Esophagus (tissue), 2 donors: Measurements from ENCODE around the gene R3HDM1. TPM values are rescaled to one million over a fixed set of nuclear protein-coding genes. Genes with fewer than 3 reads are reported as not detected.
"Not testable (repeated sequence)": the region's sequence is repeated elsewhere in the genome, so short reads cannot be mapped to it uniquely, and the experiment has no call there.

Experiments
- H3K27ac ChIP-seq, 2 donors: one replicate each; pipeline ENCODE4 v1.5.1; 2013; ENCODE audit warnings: low read depth in 2 of 2, mild to moderate bottlenecking in 2 of 2, inconsistent platforms in 1 of 2, low read length in 1 of 2, moderate library complexity in 1 of 2
- H3K27me3 ChIP-seq, 2 donors: one replicate each; pipeline ENCODE4 v1.6.1; 2013; ENCODE audit warnings: low read length in 2 of 2, control low read depth in 1 of 2, mild to moderate bottlenecking in 1 of 2; ENCODE audit not compliant: insufficient read depth in 2 of 2, control insufficient read depth in 1 of 2
- H3K36me3 ChIP-seq, 2 donors: one replicate each; pipeline ENCODE4 v1.6.1; 2013; ENCODE audit warnings: low read length in 1 of 2; ENCODE audit not compliant: control insufficient read depth in 2 of 2, insufficient read depth in 2 of 2
- H3K4me1 ChIP-seq, 2 donors: one replicate each; pipeline ENCODE4 v1.6.1; 2013; ENCODE audit warnings: low read length in 1 of 2; ENCODE audit not compliant: control insufficient read depth in 2 of 2, insufficient read depth in 2 of 2
- H3K4me3 ChIP-seq, 2 donors: one replicate each; pipeline ENCODE4 v1.5.1; 2013; ENCODE audit warnings: low read length in 2 of 2, mild to moderate bottlenecking in 2 of 2, low read depth in 1 of 2, moderate library complexity in 1 of 2
- H3K9me3 ChIP-seq, 2 donors: one replicate each; pipeline ENCODE4 v1.6.1; 2013; ENCODE audit warnings: mild to moderate bottlenecking in 2 of 2, low read depth in 1 of 2, low read length in 1 of 2, moderate library complexity in 1 of 2; ENCODE audit not compliant: control insufficient read depth in 2 of 2, insufficient read depth in 1 of 2
- WGBS, 2 donors: extraction: QIAGEN DNeasy Blood & Tissue Kit; methylation state at CpG; one replicate each; pipeline ENCODE4 v1.1.7; 2013; 5-methylcytosine and 5-hydroxymethylcytosine counted together
- polyA plus RNA-seq, 2 donors: library from polyadenylated mRNA; stranded (reverse); fragments of 200-250 nt; gene quantifications; one replicate each; pipeline ENCODE4 v1.2.3, GENCODE V29; 2013
- donor health status: healthy with polysubstance abuse.
- donor health status: Bipolar disorder and iron deficiency.

R3HDM1 gene
- polyA plus RNA-seq, 2 donors: 5.3 to 6.8 TPM

- not testable (repeated sequence) for H3K9me3 ChIP-seq, H3K27me3 ChIP-seq, H3K27ac ChIP-seq, H3K4me1 ChIP-seq, H3K36me3 ChIP-seq, H3K4me3 ChIP-seq
- 94 to 97% methylated on average over 5 of the region's 5 CpGs for WGBS, 2 donors
These were observed 123.0 kb downstream of the R3HDM1 start for GRCh38 chr2:135654239-135654638.

- Histone ChIP-seq H3K27me3 (no peaks in the 10 kb centered on the region), H3K4me1 (no peaks in the 10 kb centered on the region), H3K4me3 (no peak overlapping the region), H3K27ac (no peak overlapping the region), H3K36me3 (peaks cover 0 to 6% of the 10 kb centered on the region in 2 donors), H3K9me3 (no peaks in the 10 kb centered on the region)
- WGBS, 2 donors: 88 to 89% methylated on average over 12 of the region's 12 CpGs
These were observed 126.7 kb downstream of the R3HDM1 start for GRCh38 chr2:135657806-135658582.

GRCh38 chr2:135662088-135662487, 130.8 kb downstream of the R3HDM1 start:
- no peaks in the 10 kb centered on the region for H3K9me3 ChIP-seq
- 67 to 70% methylated on average over 1 of the region's 1 CpG for WGBS, 2 donors
- H3K4me1 ChIP-seq: no peaks in the 10 kb centered on the region
- H3K27ac ChIP-seq: no peak overlapping the region
- peaks cover 0 to 3% of the 10 kb centered on the region in 2 donors for H3K36me3 ChIP-seq
- H3K4me3 ChIP-seq: no peak overlapping the region
- H3K27me3 ChIP-seq: no peaks in the 10 kb centered on the region

DNA sequence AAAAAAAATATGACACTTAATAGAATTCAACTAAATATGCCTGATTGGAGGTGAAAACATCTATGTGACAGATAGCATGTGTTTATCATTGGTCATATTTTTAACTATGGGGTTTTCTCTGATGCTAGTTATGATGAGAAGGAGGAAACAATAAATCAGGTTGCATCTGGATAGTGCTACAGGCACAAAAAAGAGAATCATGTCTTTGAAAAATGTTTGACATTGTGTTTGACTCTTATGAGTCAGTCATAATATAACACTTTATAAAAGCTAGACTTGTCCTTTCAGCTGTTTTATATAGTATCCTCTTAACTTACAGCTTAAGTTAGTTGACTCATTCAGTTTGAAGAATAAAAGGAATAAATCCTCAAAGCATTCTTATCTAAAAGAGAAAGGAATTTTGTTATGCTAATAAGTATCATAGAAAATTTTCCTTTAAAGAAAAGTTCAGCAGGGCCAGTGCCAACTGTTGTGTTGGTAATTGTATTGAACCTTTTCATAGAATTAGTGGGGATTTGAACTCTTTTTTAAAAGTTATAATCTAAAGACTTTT, 131.9 kb downstream of the R3HDM1 start:
- Histone ChIP-seq H3K4me1 (no peaks in the 10 kb centered on the region), H3K4me3 (no peak overlapping the region), H3K36me3 (peaks cover 0 to 3% of the 10 kb centered on the region in 2 donors), H3K27ac (no peak overlapping the region), H3K9me3 (no peaks in the 10 kb centered on the region), H3K27me3 (no peaks in the 10 kb centered on the region)

GRCh38 chr2:135664623-135665068, 133.4 kb downstream of the R3HDM1 start:
- Histone ChIP-seq H3K4me1 (no peaks in the 10 kb centered on the region), H3K4me3 (no peak overlapping the region), H3K36me3 (peaks cover 0 to 3% of the 10 kb centered on the region in 2 donors), H3K27me3 (no peaks in the 10 kb centered on the region), H3K27ac (no peak overlapping the region), H3K9me3 (no peaks in the 10 kb centered on the region)

GRCh38 chr2:135667045-135667444, 135.8 kb downstream of the R3HDM1 start:
- no peak overlapping the region for H3K4me3 ChIP-seq
- H3K36me3 ChIP-seq: no peaks in the 10 kb centered on the region
- no peaks in the 10 kb centered on the region for H3K4me1 ChIP-seq
- H3K27me3 ChIP-seq: no peaks in the 10 kb centered on the region
- H3K27ac ChIP-seq: no peak overlapping the region
- no peaks in the 10 kb centered on the region for H3K9me3 ChIP-seq

DNA sequence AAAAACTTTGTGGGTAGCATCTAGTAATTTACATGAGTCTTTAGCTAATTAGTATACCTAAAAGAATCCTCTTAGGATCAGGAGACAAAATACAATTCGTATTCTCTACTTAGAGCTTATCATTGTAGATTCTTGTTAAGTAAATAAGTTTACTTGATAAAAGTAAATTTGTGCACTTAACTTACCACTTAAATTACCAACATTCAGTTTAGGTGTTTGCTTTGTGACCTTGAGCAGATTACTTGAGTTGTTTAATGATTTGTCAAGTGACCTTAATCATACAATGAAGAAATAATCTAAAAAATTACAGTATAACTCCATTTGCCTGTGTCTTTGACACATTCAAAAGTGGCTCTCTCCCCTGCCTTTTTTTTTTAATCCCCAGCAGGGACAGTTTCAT, 143.2 kb downstream of the R3HDM1 start:
- Histone ChIP-seq H3K4me3 (no peak overlapping the region), H3K36me3 (peaks cover 2% of the 10 kb centered on the region in 2 donors), H3K27ac (no peak overlapping the region), H3K4me1 (no peaks in the 10 kb centered on the region), H3K9me3 (no peaks in the 10 kb centered on the region), H3K27me3 (no peaks in the 10 kb centered on the region)
- WGBS, 2 donors: 69 to 93% methylated on average over 1 of the region's 1 CpG

- no peak overlapping the region for H3K4me3 ChIP-seq
- H3K36me3 ChIP-seq: peaks cover 4 to 5% of the 10 kb centered on the region in 2 donors
- no peaks in the 10 kb centered on the region for H3K9me3 ChIP-seq
- no peak overlapping the region for H3K27ac ChIP-seq
- no peaks in the 10 kb centered on the region for H3K27me3 ChIP-seq
- no peaks in the 10 kb centered on the region for H3K4me1 ChIP-seq
- WGBS, 2 donors: 86 to 92% methylated on average over 3 of the region's 3 CpGs
These were observed 144.7 kb downstream of the R3HDM1 start for GRCh38 chr2:135676031-135676430.

DNA sequence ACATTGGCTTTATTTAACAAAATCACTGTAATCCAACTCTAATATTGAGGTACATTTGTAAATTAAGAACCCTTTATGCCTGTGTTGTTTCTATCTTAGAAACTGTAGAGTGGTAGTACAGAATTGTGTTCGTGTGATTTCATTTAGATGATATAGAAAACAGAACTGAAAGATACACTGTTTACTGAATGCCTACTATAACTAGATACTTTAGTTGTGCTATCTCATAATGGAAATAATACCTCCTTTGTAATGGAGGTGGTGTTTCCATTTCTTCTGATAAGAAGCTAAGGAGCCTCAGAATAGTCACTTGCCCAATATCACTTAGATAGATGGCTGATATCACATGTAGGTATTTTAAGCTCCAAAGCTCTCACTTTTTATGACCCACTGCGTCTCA, 147.8 kb downstream of the R3HDM1 start:
- no peaks in the 10 kb centered on the region for H3K9me3 ChIP-seq
- 94 to 95% methylated on average over 2 of the region's 2 CpGs for WGBS, 2 donors
- H3K4me1 ChIP-seq: no peaks in the 10 kb centered on the region
- H3K4me3 ChIP-seq: no peak overlapping the region
- H3K27ac ChIP-seq: no peak overlapping the region
- no peaks in the 10 kb centered on the region for H3K27me3 ChIP-seq
- H3K36me3 ChIP-seq: peaks cover 5 to 9% of the 10 kb centered on the region in 2 donors

DNA sequence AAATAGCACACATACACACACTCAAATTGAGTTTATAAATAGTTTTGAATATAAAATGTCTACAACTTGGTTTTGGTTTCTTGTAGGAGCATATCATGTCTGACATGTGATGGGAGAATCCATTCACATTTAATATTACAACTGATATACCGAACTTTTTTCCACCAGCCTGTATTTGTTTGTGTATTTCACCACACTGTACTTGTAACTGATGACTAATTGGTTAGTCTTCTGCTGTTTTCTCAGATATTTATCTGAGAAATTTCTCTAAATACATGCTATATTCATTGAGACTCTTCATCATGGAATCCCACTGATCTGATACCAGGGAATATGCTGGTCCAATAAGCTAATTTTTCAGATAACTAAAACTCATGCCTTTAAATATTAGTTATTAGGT, 154.1 kb downstream of the R3HDM1 start:
- peaks cover 5 to 6% of the 10 kb centered on the region in 2 donors for H3K36me3 ChIP-seq
- no peak overlapping the region for H3K27ac ChIP-seq
- H3K9me3 ChIP-seq: no peaks in the 10 kb centered on the region
- no peaks in the 10 kb centered on the region for H3K27me3 ChIP-seq
- H3K4me1 ChIP-seq: no peaks in the 10 kb centered on the region
- no peak overlapping the region for H3K4me3 ChIP-seq
- 85% methylated on average over 1 of the region's 1 CpG for WGBS, 2 donors
